AG09319 (cell line): Measurements from ENCODE around the gene ARID4B.
"Not testable (repeated sequence)": the region's sequence is repeated elsewhere in the genome, so short reads cannot be mapped to it uniquely, and the experiment has no call there.

Experiments
- DNase-seq: peaks from one replicate; pipeline ENCODE4 v3.0.0-alpha.2; 2010; ENCODE audit warnings: low read depth; ENCODE audit errors: extremely low read depth
- CTCF ChIP-seq: IDR thresholded peaks from 2 replicates; pipeline ENCODE4 v1.5.1; 2011; ENCODE audit warnings: low read depth, mild to moderate bottlenecking, inconsistent platforms, low read length, moderate library complexity

Gene ARID4B

GRCh38 chr1:235225299-235225698 is 102.7 kb downstream of the ARID4B start:
- no peak for TF ChIP-seq CTCF
- no peak for DNase-seq

GRCh38 chr1:235221653-235222375 is 106.2 kb downstream of the ARID4B start:
- no peak for TF ChIP-seq CTCF
- DNase-seq: no peak

- no peak for DNase-seq
- no peak for TF ChIP-seq CTCF
These were observed 112.5 kb downstream of the ARID4B start for GRCh38 chr1:235215453-235215852.

GRCh38 chr1:235214962-235215361 is 113.0 kb downstream of the ARID4B start:
- DNase-seq: not testable (repeated sequence)

- DNase-seq: no peak
- no peak for TF ChIP-seq CTCF
These were observed 114.2 kb downstream of the ARID4B start for GRCh38 chr1:235213752-235214151.

- TF ChIP-seq CTCF: no peak
- DNase-seq: no peak
These were observed 116.5 kb downstream of the ARID4B start for GRCh38 chr1:235211517-235211916.

- DNase-seq: no peak
These were observed 120.8 kb downstream of the ARID4B start for GRCh38 chr1:235207209-235207565.

More at GRCh38 chr1:235207209-235207565, 120.8 kb downstream of the ARID4B start:
- no peak for TF ChIP-seq CTCF
